Liver (tissue), 9 donors: ENCODE data around the gene LHPP. TPM values are rescaled to one million over a fixed set of nuclear protein-coding genes. Genes with fewer than 3 reads are reported as not detected.

ENCODE experiments used
- DNase-seq: peaks from one replicate; pipeline ENCODE4 v3.0.0-alpha.2; 2017; ENCODE audit warnings: low spot score
- H3K27ac ChIP-seq, 2 donors: one replicate each; pipeline ENCODE4 v1.7.0; 2013; ENCODE audit warnings: inconsistent platforms in 2 of 2, low read length in 2 of 2, control low read depth in 1 of 2, low read depth in 1 of 2, mild to moderate bottlenecking in 1 of 2
- H3K27me3 ChIP-seq, 4 donors: one replicate each; pipeline versions ENCODE4 v1.6.1 to v1.7.0; 2013; ENCODE audit warnings: low read length in 3 of 4, inconsistent platforms in 1 of 4, mild to moderate bottlenecking in 1 of 4, moderate library complexity in 1 of 4; ENCODE audit not compliant: control insufficient read depth in 4 of 4, insufficient read depth in 4 of 4
- H3K36me3 ChIP-seq, 4 donors: one replicate each; pipeline versions ENCODE4 v1.6.1 to v1.7.0; 2013; ENCODE audit warnings: low read length in 3 of 4, mild to moderate bottlenecking in 3 of 4, low read depth in 1 of 4, moderate library complexity in 1 of 4; ENCODE audit not compliant: control insufficient read depth in 4 of 4, insufficient read depth in 3 of 4
- H3K4me1 ChIP-seq, 4 donors: one replicate each; pipeline versions ENCODE4 v1.6.1 to v1.7.0; 2013; ENCODE audit warnings: low read length in 3 of 4, mild to moderate bottlenecking in 3 of 4, moderate library complexity in 1 of 4; ENCODE audit not compliant: control insufficient read depth in 4 of 4, insufficient read depth in 4 of 4
- H3K4me3 ChIP-seq, 3 donors: one replicate each; pipeline versions ENCODE4 v1.6.1 to v1.7.0; 2013; ENCODE audit warnings: low read length in 3 of 3, control low read depth in 1 of 3, low read depth in 1 of 3, mild to moderate bottlenecking in 1 of 3
- H3K9ac ChIP-seq, 2 donors: one replicate each; pipeline ENCODE4 v1.7.0; 2013; ENCODE audit warnings: low read length in 2 of 2, mild to moderate bottlenecking in 2 of 2, moderate library complexity in 2 of 2, control low read depth in 1 of 2, low read depth in 1 of 2
- H3K9me3 ChIP-seq, 4 donors: one replicate each; pipeline versions ENCODE4 v1.6.1 to v1.7.0; 2013; ENCODE audit warnings: low read length in 3 of 4; ENCODE audit not compliant: control insufficient read depth in 4 of 4
- ATF3 ChIP-seq: IDR thresholded peaks from 2 replicates; pipeline ENCODE4 v1.6.1; 2016; ENCODE audit warnings: antibody characterized with exemption
- CTCF ChIP-seq: fragments of 150-350 bp; IDR thresholded peaks from 2 replicates; pipeline ENCODE4 v1.5.1; 2017; ENCODE audit warnings: improper control_type of control experiment, low read depth, low read length; ENCODE audit not compliant: missing input control
- EGR1 ChIP-seq, 2 donors: IDR thresholded peaks; 2 replicates each; pipeline ENCODE4 v1.6.1; 2016 to 2018; ENCODE audit warnings: antibody characterized with exemption in 2 of 2, low read depth in 2 of 2
- FOXA2 ChIP-seq: IDR thresholded peaks from 2 replicates; pipeline ENCODE4 v1.6.1; 2016; ENCODE audit warnings: antibody characterized with exemption
- GABPA ChIP-seq, 2 donors: IDR thresholded peaks in 1 of 2; conservative IDR thresholded peaks in 1 of 2; 2 replicates each; pipeline ENCODE4 v1.6.1; 2016; ENCODE audit warnings: antibody characterized with exemption in 2 of 2, mild to moderate bottlenecking in 1 of 2, moderate library complexity in 1 of 2
- HNF4G ChIP-seq: IDR thresholded peaks from 2 replicates; pipeline ENCODE4 v1.6.1; 2016; ENCODE audit warnings: antibody characterized with exemption
- JUND ChIP-seq, 2 donors: IDR thresholded peaks; 2 replicates each; pipeline ENCODE4 v1.6.1; 2016; ENCODE audit warnings: antibody characterized with exemption in 2 of 2
- MAX ChIP-seq: IDR thresholded peaks from 2 replicates; pipeline ENCODE4 v1.6.1; 2016; ENCODE audit warnings: antibody characterized with exemption
- NR2F2 ChIP-seq: IDR thresholded peaks from 2 replicates; pipeline ENCODE4 v1.6.1; 2016; ENCODE audit warnings: antibody characterized with exemption
- RAD21 ChIP-seq, 2 donors: IDR thresholded peaks; 2 replicates each; pipeline ENCODE4 v1.6.1; 2016; ENCODE audit warnings: antibody characterized with exemption in 2 of 2, mild to moderate bottlenecking in 2 of 2
- REST ChIP-seq: IDR thresholded peaks from 2 replicates; pipeline ENCODE4 v1.6.1; 2016; ENCODE audit warnings: antibody characterized with exemption, mild to moderate bottlenecking
- RXRA ChIP-seq, 2 donors: IDR thresholded peaks; 2 replicates each; pipeline ENCODE4 v1.6.1; 2017 to 2018; ENCODE audit warnings: antibody characterized with exemption in 2 of 2, mild to moderate bottlenecking in 1 of 2
- SP1 ChIP-seq: IDR thresholded peaks from 2 replicates; pipeline ENCODE4 v1.6.1; 2018; ENCODE audit warnings: antibody characterized with exemption, mild to moderate bottlenecking
- TAF1 ChIP-seq: conservative IDR thresholded peaks from 2 replicates; pipeline ENCODE4 v1.6.1; 2016; ENCODE audit warnings: antibody characterized with exemption, mild to moderate bottlenecking
- YY1 ChIP-seq: IDR thresholded peaks from 2 replicates; pipeline ENCODE4 v1.6.1; 2016; ENCODE audit warnings: antibody characterized with exemption, mild to moderate bottlenecking
- whole genome bisulfite sequencing: extraction: QIAGEN DNeasy Blood & Tissue Kit; methylation state at CpG from one replicate; pipeline ENCODE4 v1.1.7; 2013; 5-methylcytosine and 5-hydroxymethylcytosine counted together
- polyA plus RNA-seq, 2 donors: library from polyadenylated mRNA; stranded (reverse) in 1 of 2; unstranded in 1 of 2; fragments of 200-250 nt in 1 of 2; fragments of >200 nt in 1 of 2; fragmentation: Nextera tagmentation in 1 of 2; extraction: Ambion mirVana in 1 of 2; gene quantifications; one replicate each; pipeline versions ENCODE4 v1.2.1 to v1.2.3, GENCODE V29; 2013 to 2015
- total RNA-seq, 2 donors: library from RNA; depleted of rRNA; stranded (reverse); fragments of >200 nt; gene quantifications; one replicate each; pipeline ENCODE4 v1.2.3, GENCODE V29; 2014
- TF ChIP-seq, protein P1 (sequence below): IDR thresholded peaks from 2 replicates; pipeline ENCODE4 v1.6.1; 2016; ENCODE audit warnings: antibody characterized with exemption
- donor health status: healthy.
- donor health status: healthy.
- donor health status: healthy.
- donor health status: healthy.
- donor health status: healthy.

Gene LHPP
- total and polyA plus RNA-seq, 4 donors: 15.9 to 39.9 (median 26.2) TPM

- H3K36me3 ChIP-seq: peaks cover 0 to 4% (median 2%) of the 10 kb centered on the region in 4 donors
- H3K9me3 ChIP-seq: no peaks in the 10 kb centered on the region
- no peak for DNase-seq
- no peak overlapping the region for H3K4me3 ChIP-seq
- no peaks in the 10 kb centered on the region for H3K27me3 ChIP-seq
- H3K4me1 ChIP-seq: no peaks in the 10 kb centered on the region
- WGBS: 97% methylated on average over 34 of the region's 34 CpGs
- H3K27ac ChIP-seq: no peak overlapping the region
- TF ChIP-seq YY1: no peak
- no peak for TF ChIP-seq JUND (IDR thresholded peaks at IDR 0.05)
- TF ChIP-seq RAD21 (IDR thresholded peaks at IDR 0.05): no peak
- TF ChIP-seq TAF1: no peak
- TF ChIP-seq ATF3: no peak
- no peak for TF ChIP-seq FOXA2
- H3K9ac ChIP-seq: no peak overlapping the region
Observed at GRCh38 chr10:124615259-124615658, 153.6 kb downstream of the LHPP start.

DNA sequence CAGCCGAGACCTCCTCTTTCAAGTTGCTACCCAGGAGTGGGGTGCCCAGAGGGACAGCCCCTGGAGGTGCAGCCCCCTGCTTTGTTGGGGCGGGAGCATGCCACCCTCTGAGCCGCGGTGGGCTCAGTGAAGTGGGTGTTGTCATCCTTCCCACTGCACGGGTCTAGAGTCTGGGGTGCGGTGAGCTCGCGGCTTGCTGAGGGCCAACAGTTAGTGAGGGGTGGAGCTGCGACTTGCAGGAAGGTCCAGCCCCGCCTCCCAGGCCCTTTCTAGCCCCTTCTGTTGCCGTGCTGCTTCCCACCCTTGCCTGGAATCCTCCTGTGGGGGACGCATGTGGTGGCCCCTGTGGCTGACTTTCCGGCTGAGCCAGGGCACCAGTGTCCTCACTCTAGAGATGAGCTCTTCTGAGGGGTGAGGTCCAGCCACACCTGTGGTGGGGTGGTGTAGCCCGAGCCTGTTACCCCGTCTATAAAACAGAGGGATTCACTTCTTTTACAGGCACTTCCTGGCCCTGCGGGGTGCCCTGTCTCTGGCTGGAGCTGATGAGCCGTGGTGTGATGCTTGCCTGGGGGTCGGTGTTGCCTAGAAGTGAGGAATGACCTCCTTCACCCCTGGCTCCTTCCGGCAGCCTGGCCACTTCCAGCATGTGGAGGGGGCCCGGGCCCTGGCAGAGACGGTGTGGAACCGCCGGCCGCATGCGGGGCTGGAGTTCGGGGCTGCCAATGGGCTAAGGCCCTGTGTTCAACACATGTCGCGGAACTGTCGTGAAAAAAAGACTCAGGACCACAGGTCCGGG lies 154.6 kb downstream of the LHPP start:
- Histone ChIP-seq H3K27me3 (no peaks in the 10 kb centered on the region), H3K4me1 (no peaks in the 10 kb centered on the region), H3K36me3 (peaks cover 0 to 4% (median 2%) of the 10 kb centered on the region in 4 donors), H3K9me3 (no peaks in the 10 kb centered on the region), H3K27ac (no peak overlapping the region), H3K9ac (no peak overlapping the region), H3K4me3 (no peak overlapping the region)
- TF ChIP-seq, protein P1, sequence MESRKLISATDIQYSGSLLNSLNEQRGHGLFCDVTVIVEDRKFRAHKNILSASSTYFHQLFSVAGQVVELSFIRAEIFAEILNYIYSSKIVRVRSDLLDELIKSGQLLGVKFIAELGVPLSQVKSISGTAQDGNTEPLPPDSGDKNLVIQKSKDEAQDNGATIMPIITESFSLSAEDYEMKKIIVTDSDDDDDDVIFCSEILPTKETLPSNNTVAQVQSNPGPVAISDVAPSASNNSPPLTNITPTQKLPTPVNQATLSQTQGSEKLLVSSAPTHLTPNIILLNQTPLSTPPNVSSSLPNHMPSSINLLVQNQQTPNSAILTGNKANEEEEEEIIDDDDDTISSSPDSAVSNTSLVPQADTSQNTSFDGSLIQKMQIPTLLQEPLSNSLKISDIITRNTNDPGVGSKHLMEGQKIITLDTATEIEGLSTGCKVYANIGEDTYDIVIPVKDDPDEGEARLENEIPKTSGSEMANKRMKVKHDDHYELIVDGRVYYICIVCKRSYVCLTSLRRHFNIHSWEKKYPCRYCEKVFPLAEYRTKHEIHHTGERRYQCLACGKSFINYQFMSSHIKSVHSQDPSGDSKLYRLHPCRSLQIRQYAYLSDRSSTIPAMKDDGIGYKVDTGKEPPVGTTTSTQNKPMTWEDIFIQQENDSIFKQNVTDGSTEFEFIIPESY: no peak
- TF ChIP-seq YY1 (no peak), EGR1 (IDR thresholded peaks at IDR 0.05; ENCODE audit: low read depth in 2 of 2) (no peak), JUND (IDR thresholded peaks at IDR 0.05) (no peak)
- DNase-seq: no peak
- 91% methylated on average over 30 of the region's 30 CpGs for WGBS

DNA sequence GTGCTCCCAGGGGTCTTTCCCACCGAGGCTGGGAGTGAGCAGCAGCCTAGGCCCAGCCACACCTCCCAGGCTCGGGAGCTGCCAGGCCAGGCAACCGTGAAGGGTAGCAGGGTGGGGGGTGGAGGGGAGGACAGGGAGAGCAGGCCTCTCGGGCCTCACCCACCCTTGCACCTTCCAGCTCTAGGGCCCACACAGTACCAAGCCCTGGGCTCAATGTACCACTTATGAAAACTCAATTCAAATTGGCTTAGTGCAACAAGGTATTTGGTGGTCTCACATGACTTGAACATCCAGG lies 155.2 kb downstream of the LHPP start:
- no peaks in the 10 kb centered on the region for H3K27me3 ChIP-seq
- no peak overlapping the region for H3K9ac ChIP-seq
- H3K27ac ChIP-seq: no peak overlapping the region
- WGBS: 87% methylated on average over 4 of the region's 4 CpGs
- no peak for DNase-seq
- no peaks in the 10 kb centered on the region for H3K9me3 ChIP-seq
- no peaks in the 10 kb centered on the region for H3K4me1 ChIP-seq
- H3K4me3 ChIP-seq: no peak overlapping the region
- TF ChIP-seq RAD21 (IDR thresholded peaks at IDR 0.05) (no peak), JUND (IDR thresholded peaks at IDR 0.05) (no peak), GABPA (IDR thresholded peaks at IDR 0.05 in 1 of 2, conservative IDR thresholded peaks at IDR 0.05 in 1 of 2) (no peak), EGR1 (IDR thresholded peaks at IDR 0.05; ENCODE audit: low read depth in 2 of 2) (no peak), MAX (no peak), CTCF (no peak), FOXA2 (no peak), REST (no peak), SP1 (no peak), YY1 (no peak), HNF4G (no peak), RXRA (IDR thresholded peaks at IDR 0.05) (no peak), NR2F2 (no peak), ATF3 (no peak)
- TF ChIP-seq, protein P1: no peak
- peaks cover 0 to 4% (median 2%) of the 10 kb centered on the region in 4 donors for H3K36me3 ChIP-seq
